Activated CD8-positive, alpha-beta memory T cell treated with anti-CD3 and anti-CD28 coated beads, Interleukin-2, amount 50 U/mL, for 1 hour (primary cell): ENCODE measurements around the gene RTN4R.
A peak's percentile ranks its signal among the peaks of the same experiment; 100 is the strongest.
"Not testable (repeated sequence)": the region's sequence is repeated elsewhere in the genome, so short reads cannot be mapped to it uniquely, and the experiment has no call there.

ENCODE experiments used
- DNase-seq: peaks from one replicate; pipeline ENCODE4 v3.0.0-alpha.2; 2020; ENCODE audit errors: extremely low read depth

The RTN4R gene

DNA sequence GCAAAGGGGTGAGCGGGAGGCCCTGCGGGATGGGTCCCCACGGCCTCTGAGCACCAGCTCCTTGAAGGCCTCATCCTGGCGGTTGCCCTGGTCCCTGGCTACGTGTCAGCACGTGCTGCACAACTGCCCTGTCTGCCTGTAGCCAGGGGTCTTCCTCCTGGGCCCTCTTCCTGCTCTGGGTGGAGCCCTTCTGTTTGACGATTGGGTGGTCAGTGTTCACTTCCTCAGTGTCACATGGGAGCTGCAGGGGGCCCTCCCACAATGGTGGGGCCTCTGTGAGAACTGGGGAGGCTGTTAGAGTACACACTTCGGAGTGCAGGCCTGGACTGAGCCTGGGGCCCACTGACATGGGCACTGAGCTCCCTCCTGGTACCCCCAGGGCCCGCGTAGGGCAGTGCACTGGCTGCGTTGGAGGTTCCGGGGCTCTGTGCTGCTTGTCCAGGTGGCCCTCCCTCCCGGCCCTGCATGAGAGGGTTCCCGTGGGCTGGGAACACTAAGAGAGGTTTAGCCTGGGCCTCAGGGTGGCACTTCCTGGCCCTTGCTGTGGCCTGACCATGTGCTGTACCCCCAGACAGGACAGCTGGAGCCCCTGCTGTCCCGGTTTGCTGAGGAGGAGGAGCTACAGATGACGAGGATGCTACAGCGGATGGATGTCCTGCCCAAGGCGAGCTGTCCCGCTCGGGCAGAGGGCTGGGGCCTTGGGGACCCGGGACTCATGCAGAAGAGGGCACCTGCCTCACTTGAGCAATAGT is 38.0 kb upstream of the RTN4R start:
- DNase-seq: no peak

DNA sequence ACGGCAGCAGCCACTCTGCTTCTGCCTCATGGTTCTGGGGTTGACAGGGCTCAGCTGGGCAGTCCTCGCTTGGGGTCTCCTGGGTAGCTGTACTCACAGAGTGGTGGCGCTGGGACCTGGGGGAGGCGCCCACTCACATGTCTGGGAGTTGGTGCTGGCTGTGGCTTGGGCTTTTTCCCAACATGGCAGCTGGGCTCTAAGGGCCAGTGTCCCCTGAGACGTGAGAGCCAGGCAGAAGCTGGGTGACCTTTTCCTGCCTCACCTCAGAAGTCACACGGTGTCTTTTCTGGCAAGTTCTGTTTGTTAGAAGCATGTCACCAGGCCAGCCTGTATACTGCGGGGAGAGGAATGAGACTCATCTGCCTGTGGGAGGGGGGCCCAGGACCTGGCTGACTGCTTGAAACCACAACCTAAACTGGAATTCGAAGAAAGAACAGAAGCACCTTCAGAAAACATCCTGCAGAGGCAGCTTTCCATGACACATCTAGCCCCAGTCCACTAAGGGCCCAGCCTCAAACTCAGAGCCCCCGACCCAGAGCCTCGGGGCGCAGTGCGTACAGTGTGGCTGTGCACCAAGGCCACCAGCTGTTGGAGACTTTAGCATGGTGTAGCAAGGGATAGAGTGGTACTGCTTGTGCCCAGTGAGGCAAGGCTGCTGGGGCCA is 37.2 kb upstream of the RTN4R start:
- DNase-seq: not testable (repeated sequence)

DNA sequence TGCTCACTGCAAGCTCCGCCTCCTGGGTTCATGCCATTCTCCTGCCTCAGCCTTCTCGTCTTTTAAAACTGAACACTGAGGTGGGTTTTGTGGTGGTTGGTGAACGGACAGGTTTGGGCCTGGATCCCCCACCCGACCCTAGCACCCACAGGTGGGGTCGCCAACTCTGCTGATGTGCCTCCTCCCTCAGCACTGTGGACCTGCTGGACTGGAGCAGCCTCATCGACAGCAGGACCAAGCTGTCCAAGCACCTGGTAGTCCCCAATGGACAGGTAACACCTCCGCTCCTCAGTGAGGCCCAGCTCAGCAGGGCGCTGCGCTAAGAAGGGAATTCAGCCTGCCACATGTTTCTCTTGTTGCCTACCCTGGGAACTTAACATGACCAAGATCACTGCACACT is 36.5 kb upstream of the RTN4R start:
- DNase-seq: no peak

DNA sequence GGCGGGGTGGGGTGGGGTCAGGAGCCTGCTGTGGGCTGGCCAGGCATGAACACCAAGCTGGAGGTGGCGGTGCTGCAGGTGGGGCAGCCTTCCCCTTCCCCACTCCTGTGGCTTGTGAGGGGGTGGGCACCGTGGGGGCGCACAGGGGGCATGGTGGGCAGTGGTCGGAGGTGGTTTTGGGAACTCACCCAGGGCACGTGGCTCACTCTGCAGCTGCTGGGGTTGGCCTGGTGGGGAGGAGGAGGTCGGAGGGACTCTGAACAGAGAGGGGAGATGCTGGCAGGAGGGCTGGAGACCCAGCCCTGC is 35.1 kb upstream of the RTN4R start:
- not testable (repeated sequence) for DNase-seq

DNA sequence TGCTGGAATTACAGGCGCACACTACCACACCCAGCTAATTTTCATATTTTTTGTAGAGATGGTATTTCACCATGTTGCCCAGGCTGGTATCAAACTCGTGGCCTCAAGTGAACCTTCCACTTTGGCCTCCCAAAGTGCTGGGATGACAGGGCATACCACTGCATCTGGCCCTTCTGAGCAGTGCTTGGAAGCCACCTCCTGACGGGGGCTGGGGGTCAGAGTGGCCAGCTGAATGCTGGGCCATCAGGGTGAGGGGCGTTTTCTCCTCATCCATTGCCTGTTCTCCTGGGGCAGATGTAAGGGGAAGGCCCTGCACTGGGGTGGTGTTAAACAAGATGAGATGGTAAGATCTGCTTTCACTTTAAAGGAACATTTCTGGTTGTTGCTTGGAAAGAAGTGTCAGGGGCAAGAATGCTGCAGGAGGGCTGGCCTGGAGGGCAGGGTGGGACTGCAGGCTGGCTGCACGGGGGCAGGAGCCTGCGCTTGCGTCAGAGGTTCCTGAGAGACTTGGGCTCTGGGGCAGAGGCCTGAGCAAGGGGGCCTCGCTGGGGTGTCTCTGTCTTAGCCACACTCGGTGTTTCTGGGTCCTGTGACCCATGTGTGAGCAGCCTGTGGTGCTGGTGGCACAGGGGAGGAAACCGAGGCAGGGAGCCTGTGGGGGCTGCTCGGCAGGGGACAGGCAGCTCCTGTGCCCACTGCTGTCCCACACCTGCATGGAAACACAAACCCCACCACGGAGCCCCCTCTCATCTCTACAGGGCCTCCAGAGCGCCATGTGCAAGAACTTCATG is 34.5 kb upstream of the RTN4R start:
- DNase-seq: no peak

DNA sequence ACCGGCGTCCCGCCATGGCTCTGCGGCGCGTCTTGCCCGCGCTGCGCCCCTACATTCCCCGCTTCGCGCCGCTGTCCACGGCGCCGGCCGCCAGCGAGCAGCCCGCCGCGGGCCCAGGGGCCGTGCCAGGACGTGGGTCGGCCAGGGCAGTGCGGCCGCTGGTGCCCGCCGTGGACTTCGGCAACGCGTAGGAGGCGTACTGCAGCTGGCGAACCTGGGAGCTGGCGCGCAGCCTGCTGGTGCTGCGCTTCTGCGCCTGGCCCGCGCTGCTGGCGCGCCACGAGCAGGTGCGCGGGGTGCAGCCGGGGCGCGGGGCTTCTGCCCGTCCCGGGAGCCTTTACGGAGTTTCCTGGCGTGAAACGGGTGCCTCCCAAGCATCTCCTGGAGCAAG is 31.6 kb upstream of the RTN4R start:
- DNase-seq: no peak

DNA sequence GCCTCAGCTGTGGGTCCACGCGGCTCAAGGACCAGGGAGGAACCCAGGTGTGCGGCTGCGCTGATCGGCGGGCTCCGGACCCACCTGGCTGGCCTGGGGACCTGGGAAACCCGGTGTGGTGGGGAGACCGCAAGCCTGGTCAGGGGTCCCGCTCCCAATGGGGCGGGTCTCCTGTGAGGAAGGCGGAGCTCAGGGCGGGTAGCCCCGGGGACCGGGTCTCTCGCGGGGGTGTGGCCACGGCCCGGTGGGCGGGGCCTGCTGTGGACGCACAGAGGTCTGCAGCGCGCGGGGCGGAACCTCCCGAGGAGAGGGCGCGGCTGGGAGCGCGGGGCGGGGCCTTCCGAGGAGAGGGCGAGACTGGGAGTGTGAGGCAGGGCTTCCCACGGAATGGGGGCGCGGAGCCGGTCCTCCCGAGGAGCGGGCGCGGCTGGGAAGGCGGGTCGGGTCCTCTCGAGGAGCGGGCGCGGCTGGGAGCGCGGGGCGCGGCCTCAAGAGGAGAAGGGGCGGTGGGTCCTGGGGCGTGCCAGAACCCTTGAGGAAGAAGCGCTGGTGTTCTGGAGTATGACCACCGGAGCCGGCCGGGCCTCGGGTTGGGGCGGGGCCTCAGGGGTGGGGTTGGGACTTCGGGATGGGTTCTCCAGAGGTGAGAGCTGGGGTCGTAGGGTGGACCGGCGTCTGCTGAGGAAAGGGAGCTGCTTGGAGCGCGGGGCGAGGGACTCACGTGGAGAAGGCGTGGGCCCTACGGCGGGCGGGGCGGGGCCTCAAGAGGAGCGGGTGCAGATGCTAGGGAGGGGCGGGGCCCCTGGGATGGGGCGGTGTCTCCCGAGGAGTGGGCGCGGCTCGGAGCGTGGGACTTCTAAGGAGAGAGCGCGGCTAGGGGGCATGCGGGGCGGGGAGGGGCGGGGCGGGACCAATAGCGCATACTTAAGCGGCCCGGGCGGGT is 31.0 kb upstream of the RTN4R start:
- peak; percentile 73 for DNase-seq

DNA sequence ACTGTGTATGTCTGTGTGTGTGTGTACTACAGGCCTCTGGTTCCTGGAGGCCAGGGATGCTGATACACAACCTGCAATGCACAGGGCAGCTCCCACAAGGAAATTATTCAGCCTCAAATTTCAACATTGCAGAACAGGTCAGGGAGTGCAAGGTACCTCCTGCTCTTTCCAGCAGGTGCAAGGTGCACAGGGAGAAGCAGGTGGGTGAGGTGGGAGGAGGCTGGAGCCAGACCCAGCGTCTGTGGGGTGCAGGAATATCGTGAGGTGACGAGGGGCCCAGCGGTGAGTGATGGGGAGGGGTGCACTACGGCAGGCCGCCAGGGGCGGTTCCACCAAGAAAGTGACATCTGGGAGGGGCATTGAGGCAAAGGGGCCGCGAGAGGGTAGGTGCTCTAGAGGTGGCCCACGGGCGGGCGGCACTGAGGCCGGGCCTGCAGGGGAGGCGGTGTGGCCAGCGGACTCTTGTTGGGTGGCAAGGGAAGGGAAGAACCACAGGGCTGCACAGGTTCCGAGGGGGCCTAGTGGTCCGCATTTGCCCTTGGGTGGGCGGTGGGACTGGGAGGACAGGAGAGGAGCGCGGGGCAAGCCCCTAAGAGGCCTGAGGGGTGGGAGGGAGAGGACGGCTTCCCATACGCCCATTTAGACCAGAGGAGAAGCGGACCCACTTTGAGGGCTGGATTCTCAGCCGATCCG is 30.1 kb upstream of the RTN4R start:
- DNase-seq: no peak

DNA sequence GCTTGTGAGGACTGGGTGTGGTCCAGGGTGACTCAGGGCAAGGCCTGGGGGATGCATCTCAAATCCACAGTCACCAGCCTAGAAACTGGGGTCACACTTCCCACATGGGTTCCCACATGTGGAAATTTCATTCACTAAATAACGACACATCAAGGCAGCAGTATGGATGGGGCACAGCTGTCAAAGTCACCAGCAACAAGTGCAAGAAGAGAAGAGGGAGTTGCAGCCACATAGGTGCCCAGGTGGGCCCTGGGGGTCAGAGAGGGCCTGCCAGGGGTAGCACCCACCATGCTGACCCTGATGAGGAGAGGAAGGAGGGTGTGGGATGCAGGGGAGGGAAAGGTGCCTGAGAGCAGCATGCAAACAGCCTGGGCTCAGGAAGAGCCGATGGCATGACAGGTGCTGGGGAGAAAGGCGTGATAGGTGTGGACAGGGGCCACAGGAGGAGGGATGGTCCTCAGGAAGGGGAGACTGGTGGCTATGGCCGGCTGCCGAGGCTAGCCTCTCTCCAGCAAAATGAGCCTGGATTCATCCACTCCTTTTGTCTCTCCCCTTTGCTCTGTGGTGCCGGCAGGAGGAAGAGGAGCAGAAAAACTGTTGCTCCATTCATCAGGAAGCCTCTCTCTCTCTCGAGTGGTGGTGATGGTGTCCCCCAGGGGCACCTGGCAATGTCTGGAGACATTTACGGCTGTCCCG is 29.4 kb upstream of the RTN4R start:
- DNase-seq: no peak

DNA sequence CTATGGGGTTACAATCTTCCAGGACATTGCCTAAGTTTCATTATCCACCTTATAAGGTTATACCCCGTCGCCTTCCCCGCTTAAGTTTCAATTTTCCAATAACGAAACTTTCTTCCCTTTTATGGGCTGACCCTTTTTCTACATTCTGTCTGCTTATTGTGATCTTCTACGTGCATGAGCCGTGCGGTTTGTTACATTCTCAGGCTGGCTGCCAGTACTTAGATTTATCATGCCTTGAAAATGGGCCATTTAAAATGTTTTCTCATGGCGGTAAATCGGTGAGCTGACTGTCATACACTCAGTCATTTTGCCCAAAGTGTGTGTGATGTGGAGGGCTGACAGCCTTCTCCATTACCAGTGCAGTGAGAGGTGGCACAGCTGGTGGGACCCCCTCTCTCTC is 28.5 kb upstream of the RTN4R start:
- DNase-seq: no peak

DNA sequence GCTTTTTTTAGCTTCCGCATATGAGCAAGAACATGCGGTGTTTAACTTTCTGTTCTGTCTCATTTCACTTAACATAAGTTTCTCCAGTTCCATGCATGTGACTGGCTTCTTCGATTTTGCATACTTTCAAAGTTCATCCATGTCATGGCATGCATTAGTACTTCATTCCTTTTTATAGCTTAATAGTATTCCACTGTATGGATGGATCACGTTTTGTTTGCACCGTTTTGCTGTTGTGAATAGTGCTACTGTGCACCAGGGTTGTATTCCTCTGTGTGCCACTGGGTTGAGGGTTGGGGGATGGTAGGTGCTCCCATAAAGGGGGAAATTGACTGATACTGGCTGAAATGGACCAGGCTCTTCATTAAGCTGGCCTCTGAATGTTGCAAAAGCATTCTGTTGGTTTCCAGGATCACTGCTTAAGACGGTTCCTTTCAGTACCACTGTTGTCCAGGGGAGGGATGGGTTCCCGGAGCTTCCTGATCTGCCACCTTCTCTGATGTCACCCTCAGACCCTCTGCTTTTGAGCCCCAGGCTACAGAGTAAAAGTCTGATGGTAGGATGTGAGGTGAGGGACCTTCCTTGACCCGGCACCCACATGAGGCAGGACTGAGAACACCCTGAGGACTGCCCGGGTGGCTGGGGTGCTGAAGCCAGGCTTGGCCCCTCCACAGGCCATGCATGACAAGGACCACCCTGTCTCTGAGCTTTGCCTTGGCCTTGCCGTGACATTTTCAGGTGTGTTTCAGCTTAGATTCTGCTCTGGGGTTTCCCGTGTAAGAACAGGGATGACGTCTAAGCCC is 27.3 kb upstream of the RTN4R start:
- no peak for DNase-seq

DNA sequence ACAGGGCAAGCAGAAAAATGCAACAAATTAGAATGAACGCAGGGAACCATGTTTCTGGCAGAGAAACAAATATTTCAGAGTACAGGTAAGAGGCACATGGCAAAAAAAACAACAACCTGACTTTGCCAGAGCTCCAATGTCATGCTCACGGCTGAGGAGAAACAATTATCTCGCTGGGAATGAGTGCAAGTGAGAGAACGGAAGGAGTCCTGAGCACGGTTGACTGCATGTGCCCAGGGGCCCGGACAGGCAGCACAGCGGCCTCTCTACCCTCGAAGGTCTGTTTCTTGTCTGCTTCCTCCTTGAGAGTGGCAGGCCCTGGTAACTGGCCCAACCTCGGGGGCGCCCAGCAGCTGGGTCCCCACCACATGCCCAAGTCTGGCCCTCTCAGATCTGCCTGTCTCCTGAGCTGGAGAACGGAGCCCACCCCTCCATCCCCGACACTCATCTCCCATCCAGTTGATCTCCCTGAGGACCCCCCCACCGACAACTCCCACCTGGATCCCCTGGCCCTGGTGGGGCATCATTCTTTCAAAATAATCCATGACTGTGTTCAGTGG is 24.6 kb upstream of the RTN4R start:
- DNase-seq: no peak

DNA sequence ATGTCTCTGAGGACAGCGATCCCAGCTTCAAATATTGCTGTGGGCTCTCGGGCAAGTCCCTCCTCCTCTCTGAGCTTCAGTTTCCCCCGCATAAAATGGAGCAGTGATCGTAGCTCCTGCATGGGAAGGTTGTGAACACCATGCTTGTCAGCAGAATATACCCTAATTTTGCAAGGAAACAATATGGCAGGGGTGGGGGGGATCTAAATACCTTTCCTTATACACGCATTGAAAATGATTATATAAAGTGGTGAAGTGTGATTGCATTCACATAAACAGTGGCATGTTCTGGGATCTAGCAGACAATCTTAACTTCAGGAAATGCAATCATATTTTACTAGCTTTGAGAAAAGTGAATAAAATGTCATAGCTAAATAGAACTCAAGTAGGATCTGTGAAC is 24.0 kb upstream of the RTN4R start:
- no peak for DNase-seq

DNA sequence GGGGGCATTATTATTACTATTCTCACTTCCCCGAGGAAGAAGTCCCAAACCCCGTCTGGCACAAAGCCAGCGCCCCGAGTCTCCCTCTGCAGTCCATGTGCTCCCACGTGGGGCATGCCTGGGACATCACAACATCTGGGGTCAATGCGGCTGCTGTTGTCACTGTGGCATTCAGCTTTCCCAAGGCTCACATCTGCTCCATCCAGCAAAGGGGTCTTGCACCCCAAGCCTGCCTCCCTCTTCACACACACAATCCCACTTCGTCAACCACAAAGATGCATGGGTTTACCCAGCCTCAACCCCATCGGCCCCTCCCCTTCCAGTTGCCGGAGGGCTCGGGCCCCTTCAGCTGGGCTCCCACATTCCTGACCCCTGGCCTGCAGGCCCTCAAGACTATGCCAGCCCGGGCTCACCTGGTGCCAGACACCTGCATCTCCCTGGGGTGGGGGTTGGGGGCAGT is 23.5 kb upstream of the RTN4R start:
- DNase-seq: no peak

DNA sequence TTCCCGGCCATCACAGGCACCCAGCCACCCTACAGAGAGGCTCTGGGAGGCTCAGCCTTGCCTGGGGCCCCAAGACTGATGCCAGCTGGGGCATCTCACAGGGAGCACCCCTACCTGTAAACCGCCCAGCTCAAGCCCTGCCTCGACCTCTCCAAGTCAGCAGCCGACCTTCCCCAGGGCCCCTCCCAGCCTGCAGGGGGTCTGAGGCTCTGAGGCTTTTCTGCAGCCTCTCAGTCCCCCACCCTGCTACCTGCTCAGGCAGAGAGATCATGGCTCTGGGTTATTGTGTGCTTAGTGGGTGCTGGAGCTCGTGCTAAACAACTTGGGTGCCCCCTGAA is 23.1 kb upstream of the RTN4R start:
- no peak for DNase-seq

DNA sequence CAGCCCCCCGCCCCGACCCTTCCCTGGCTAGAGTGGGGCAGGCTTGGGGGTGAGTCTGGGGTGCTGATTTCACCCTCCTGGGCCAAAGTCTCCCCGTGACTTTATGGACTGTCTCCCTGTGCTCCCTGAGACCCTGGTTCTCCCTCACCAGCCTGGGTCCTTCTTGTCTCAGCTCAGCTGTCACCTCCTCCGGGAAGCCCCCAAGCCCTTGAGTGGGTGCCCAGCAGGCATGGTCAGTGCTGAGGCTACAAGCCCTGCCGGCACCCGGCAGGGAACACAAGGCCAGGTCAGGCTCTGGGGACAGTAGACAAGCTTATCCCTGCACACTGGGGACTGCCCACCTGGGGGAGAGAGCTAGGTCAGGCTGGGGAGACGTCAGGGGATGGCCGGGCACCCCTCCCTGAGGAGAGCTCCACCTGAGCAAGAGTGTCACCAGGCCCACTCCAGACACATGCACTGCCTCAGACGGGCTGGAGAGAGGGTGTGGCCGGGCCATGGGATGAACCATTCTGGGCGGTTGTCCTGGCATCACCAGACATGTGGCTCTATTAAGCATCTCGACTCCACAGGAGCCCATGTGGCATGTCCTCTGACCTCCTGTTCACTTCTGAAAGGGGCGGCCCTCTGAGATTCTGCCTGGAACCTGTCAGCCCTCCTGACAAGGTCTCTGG is 22.6 kb upstream of the RTN4R start:
- no peak for DNase-seq

DNA sequence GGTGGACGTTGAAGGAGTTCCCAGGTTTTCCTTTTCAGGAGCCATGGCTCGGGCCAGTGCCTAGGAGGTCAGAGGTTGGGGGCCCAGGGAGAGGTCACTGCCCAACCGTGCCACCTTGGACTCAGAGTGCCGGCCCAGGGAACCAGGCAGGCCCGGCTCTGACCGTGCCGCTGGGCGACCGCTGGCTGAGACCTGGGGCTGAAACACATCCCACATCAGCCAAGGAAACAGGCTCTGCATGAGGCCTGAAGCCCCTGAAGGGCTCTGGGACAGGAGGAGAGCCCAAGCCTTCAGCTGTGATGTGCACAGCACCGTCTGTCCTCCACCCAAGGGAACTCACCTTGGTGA is 21.9 kb upstream of the RTN4R start:
- DNase-seq: no peak

DNA sequence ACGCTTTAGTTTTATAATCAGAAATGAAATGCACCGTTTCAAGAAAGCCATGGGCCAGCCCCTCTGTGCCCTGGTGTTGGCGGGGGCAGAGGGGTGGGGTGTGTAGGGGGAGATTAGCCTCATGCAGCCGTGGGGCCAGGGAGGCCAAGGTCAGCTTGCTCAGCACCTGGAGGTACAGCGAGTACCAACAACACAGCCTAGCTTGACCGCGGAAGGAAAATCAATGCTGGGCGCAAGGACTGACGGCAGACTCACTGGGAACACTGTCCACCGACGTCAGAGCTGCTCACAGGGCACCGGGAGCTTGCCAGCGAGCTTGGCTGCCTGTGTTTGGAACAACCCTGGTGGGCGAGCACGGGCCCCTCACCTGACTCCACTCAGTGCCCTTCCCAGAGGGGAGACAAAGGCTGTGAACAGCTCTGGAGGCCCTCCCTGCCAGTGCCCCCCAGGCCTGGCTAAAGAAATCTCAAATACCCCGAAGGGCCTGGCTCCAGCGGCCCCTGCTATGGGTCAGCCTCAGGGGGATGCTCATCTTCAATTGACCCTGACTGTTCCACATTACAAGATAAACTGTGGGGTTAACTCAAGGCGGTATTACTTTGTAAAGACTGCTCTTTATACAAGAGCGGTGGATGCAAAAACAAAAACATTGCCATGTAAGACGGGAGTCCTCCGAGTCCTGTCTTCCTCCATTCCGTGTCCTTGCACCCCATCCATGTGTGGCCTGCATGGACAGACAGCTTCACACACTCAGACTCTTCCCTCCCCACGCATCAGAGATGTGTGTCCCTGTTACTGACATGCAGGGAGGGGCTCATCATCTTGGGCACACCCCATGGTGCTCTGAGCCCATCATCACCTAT is 21.3 kb upstream of the RTN4R start:
- DNase-seq: not testable (repeated sequence)
